ENCODE data around the gene LCT. TPM values are rescaled to one million over a fixed set of nuclear protein-coding genes. Genes with fewer than 3 reads are reported as not detected.
A peak's percentile ranks its signal among the peaks of the same experiment; 100 is the strongest.

Gene LCT
- total and polyA plus RNA-seq, 2 of the 13 experiments (the other 11 are each of a cell fraction or from before 2014, with no cell fraction given), result not detected

DNA sequence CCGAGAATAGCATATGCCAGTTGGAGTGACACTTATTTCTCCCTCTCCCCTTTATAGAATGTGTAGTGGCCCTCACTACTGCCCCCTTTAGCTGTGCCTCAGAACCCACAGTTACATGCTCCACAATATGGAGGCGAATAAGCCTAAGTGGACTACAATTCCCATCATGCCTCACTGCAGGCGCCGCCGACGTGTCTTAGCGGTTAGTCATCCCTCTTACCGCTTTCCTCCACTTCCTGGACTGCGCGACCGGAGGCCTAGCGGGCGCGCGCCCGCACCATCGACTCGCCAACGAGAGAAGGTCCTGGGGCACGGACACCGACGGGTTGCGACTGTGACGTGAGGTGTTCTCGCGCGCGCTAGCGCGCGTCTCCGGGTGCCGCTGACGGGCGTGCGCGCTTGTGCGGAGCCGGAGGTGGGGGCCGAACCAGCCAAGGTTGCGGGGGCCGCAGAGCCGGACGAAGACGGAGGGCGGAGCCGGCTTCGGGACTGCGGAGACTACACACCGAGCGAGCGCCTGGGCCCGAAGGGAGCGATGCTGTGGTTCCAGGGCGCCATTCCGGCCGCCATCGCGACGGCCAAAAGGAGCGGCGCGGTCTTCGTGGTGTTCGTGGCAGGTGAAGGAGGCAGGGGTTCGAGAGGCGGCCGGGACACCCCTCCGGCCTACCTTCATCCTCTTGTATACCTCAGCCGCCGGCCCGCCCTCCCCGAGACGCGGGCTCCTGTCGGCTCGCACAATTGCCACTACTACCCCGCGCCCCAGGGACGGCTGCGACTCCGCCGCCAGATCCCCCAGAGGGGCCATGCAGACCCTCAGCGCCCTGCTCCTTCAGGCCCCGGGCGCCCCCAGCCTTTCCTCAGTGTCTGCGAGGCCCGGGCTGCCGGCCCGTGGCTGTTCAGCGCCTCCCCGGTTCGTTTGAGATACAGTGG is 95.3 kb downstream of the LCT start, which contains the start of gene UBXN4 (continued):
- peak; percentile 92 for TF ChIP-seq ZNF264 (CRISPR knock-in tag; IDR thresholded peaks at IDR 0.05)
- TF ChIP-seq FOXP1 (IDR thresholded peaks at IDR 0.05), result no peak
- TF ChIP-seq FOXP1 (CRISPR knock-in tag; IDR thresholded peaks at IDR 0.05), result 0 out of 2 replicates have a peak, but pooled peaks have one; percentile 28
- TF ChIP-seq ZNF10 (CRISPR knock-in tag; IDR thresholded peaks at IDR 0.05; ENCODE audit: borderline replicate concordance, low read depth), result no peak
- TF ChIP-seq DNMT1 (CRISPR knock-in tag; IDR thresholded peaks at IDR 0.05), result 0 out of 2 replicates have a peak, but pooled peaks have one; percentile 38
- TF ChIP-seq SKIL (CRISPR knock-in tag; IDR thresholded peaks at IDR 0.05; ENCODE audit: borderline replicate concordance), result no peak; the same call in 1 of the 2 replicates
- peak; percentile 27; the same call in 1 of the 2 replicates for TF ChIP-seq ZNF230 (CRISPR knock-in tag; IDR thresholded peaks at IDR 0.05)
- 0 out of 2 replicates have a peak, but pooled peaks have one; percentile 38 for TF ChIP-seq ARNTL (CRISPR knock-in tag; IDR thresholded peaks at IDR 0.05)
- TF ChIP-seq EED (CRISPR knock-in tag; IDR thresholded peaks at IDR 0.05), result peak; percentile 80
- TF ChIP-seq, protein P1, sequence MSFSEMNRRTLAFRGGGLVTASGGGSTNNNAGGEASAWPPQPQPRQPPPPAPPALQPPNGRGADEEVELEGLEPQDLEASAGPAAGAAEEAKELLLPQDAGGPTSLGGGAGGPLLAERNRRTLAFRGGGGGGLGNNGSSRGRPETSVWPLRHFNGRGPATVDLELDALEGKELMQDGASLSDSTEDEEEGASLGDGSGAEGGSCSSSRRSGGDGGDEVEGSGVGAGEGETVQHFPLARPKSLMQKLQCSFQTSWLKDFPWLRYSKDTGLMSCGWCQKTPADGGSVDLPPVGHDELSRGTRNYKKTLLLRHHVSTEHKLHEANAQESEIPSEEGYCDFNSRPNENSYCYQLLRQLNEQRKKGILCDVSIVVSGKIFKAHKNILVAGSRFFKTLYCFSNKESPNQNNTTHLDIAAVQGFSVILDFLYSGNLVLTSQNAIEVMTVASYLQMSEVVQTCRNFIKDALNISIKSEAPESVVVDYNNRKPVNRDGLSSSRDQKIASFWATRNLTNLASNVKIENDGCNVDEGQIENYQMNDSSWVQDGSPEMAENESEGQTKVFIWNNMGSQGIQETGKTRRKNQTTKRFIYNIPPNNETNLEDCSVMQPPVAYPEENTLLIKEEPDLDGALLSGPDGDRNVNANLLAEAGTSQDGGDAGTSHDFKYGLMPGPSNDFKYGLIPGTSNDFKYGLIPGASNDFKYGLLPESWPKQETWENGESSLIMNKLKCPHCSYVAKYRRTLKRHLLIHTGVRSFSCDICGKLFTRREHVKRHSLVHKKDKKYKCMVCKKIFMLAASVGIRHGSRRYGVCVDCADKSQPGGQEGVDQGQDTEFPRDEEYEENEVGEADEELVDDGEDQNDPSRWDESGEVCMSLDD (CRISPR knock-in tag; IDR thresholded peaks at IDR 0.05; ENCODE audit: borderline replicate concordance), result no peak; the same call in 1 of the 2 replicates
- TF ChIP-seq, protein P2, sequence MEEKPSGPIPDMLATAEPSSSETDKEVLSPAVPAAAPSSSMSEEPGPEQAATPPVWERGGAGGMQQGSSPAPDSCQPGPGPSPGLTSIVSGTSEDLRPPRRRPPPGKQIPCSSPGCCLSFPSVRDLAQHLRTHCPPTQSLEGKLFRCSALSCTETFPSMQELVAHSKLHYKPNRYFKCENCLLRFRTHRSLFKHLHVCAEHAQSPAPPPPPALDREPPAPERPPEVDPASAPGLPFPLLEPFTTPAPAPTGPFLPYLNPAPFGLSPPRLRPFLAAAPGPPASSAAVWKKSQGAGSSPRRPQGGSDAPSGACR (CRISPR knock-in tag; IDR thresholded peaks at IDR 0.05), result no peak; the same call in none of the 2 replicates
- TF ChIP-seq MEIS2 (CRISPR knock-in tag; IDR thresholded peaks at IDR 0.05), result no peak; the same call in none of the 2 replicates
- no peak for TF ChIP-seq ZNF33B (CRISPR knock-in tag; IDR thresholded peaks at IDR 0.05)
- TF ChIP-seq ZNF430 (CRISPR knock-in tag; IDR thresholded peaks at IDR 0.05), result peak; percentile 73; the same call in 1 of the 2 replicates
- peak; percentile 15; the same call in 1 of the 2 replicates for TF ChIP-seq ETV6 (CRISPR knock-in tag; conservative IDR thresholded peaks at IDR 0.05)
- TF ChIP-seq ZNF263 (CRISPR knock-in tag; IDR thresholded peaks at IDR 0.05), result peak; percentile 76
- TF ChIP-seq ZNF234 (CRISPR knock-in tag; conservative IDR thresholded peaks at IDR 0.05), result 0 out of 2 replicates have a peak, but pooled peaks have one; percentile 65
- TF ChIP-seq NFATC3 (CRISPR knock-in tag; IDR thresholded peaks at IDR 0.05), result no peak; the same call in 1 of the 2 replicates
- peak; percentile 96 for TF ChIP-seq ZNF143 (CRISPR knock-in tag; IDR thresholded peaks at IDR 0.05)
- TF ChIP-seq NAIF1 (CRISPR knock-in tag; IDR thresholded peaks at IDR 0.05; ENCODE audit: borderline replicate concordance), result no peak
- peak; percentile 80 for TF ChIP-seq CHD2 (IDR thresholded peaks at IDR 0.05; ENCODE audit: low read depth, low read length)
- TF ChIP-seq SALL1 (CRISPR knock-in tag; IDR thresholded peaks at IDR 0.05), result peak; percentile 88
- no peak for TF ChIP-seq ZNF83 (CRISPR knock-in tag; IDR thresholded peaks at IDR 0.05; ENCODE audit: borderline replicate concordance)
- peak; percentile 78; the same call in 1 of the 2 replicates for TF ChIP-seq YEATS2 (CRISPR knock-in tag; IDR thresholded peaks at IDR 0.05; ENCODE audit: borderline replicate concordance)
- TF ChIP-seq RBM39 (IDR thresholded peaks at IDR 0.05; ENCODE audit: low read depth, low read length, poor library complexity, severe bottlenecking), result peak; percentile 89

Measured in HepG2 (cell line).